K562 (cell line): ENCODE measurements around the gene PSMB7. TPM values are rescaled to one million over a fixed set of nuclear protein-coding genes. Genes with fewer than 3 reads are reported as not detected.

ENCODE experiments used
- BRCA1 ChIP-seq, 2 experiments: fragments of 450-650 bp in 1 of 2; sonication (generic) in 1 of 2; formaldehyde crosslinking in 1 of 2; IDR thresholded peaks; 2 replicates each; pipeline versions ENCODE4 v1.5.0 to v1.6.1; 2017 to 2020; ENCODE audit warnings: mild to moderate bottlenecking in 1 of 2, missing genetic modification reagents in 1 of 2
- GATA2 ChIP-seq: sonication (generic); formaldehyde crosslinking; IDR thresholded peaks from 2 replicates; pipeline ENCODE4 v1.4.0; 2020; ENCODE audit warnings: mild to moderate bottlenecking, missing genetic modification reagents
- HMGN3 ChIP-seq: IDR thresholded peaks from 2 replicates; pipeline ENCODE4 v1.6.1; 2011; ENCODE audit warnings: borderline replicate concordance, low read depth, mild to moderate bottlenecking, mixed read lengths, low read length; ENCODE audit not compliant: insufficient read length; ENCODE audit errors: extremely low read depth
- KLF1 ChIP-seq: fragments of 450-650 bp; IDR thresholded peaks from 2 replicates; pipeline ENCODE4 v1.6.1; 2016; ENCODE audit warnings: missing genetic modification characterization, missing compliant biosample characterization
- MAFG ChIP-seq: fragments of 450-650 bp; conservative IDR thresholded peaks from 2 replicates; pipeline ENCODE4 v1.6.1; 2016; ENCODE audit warnings: missing genetic modification characterization, missing compliant biosample characterization
- MGA ChIP-seq: fragments of 450-650 bp; IDR thresholded peaks from 2 replicates; pipeline ENCODE4 v1.6.1; 2016; ENCODE audit warnings: mild to moderate bottlenecking, moderate library complexity
- NFE2 ChIP-seq: IDR thresholded peaks from 2 replicates; pipeline ENCODE4 v1.6.1; 2014; ENCODE audit warnings: antibody characterized with exemption, low read depth
- SMARCB1 ChIP-seq: IDR thresholded peaks from 2 replicates; pipeline ENCODE4 v1.6.1; 2011; ENCODE audit warnings: improper control_type of control experiment, low read depth; ENCODE audit not compliant: insufficient read length
- TGIF2 ChIP-seq: sonication (generic); formaldehyde crosslinking; IDR thresholded peaks from 2 replicates; pipeline ENCODE4 v1.8.1; 2022; ENCODE audit warnings: mild to moderate bottlenecking, missing genetic modification reagents, moderate library complexity
- ZC3H11A ChIP-seq: IDR thresholded peaks from 2 replicates; pipeline ENCODE4 v1.6.1; 2012; ENCODE audit warnings: low read depth, low read length, improper control_type of control experiment
- ZNF609 ChIP-seq: sonication (generic); formaldehyde crosslinking; IDR thresholded peaks from 2 replicates; pipeline ENCODE4 v1.8.1; 2023; ENCODE audit warnings: missing genetic modification reagents, mild to moderate bottlenecking, borderline replicate concordance
- polyA plus RNA-seq, 8 experiments: library from polyadenylated mRNA; depleted of rRNA in 4 of 8; stranded (reverse) in 5 of 8; unstranded in 3 of 8; fragments of >200 nt; fragmentation: Nextera tagmentation in 2 of 8; fragmentation: Illumina TruSeq in 1 of 8; extraction: Ambion mirVana in 2 of 8; extraction: Trizol in 1 of 8; gene quantifications; 2 replicates each; pipeline versions ENCODE4 v1.2.1 to v1.2.3, GENCODE V29; 2011 to 2014; ENCODE audit warnings: inconsistent platforms in 1 of 8, missing spikeins in 1 of 8
- total RNA-seq, 7 experiments: library from RNA; depleted of rRNA in 6 of 7; stranded (reverse); fragments of >200 nt in 6 of 7; fragmentation: Illumina TruSeq in 2 of 7; extraction: Trizol in 2 of 7; gene quantifications; 2 replicates each; pipeline versions ENCODE4 v1.2.1 to v1.2.3, GENCODE V29; 2011 to 2021; ENCODE audit warnings: low replicate concordance in 1 of 7

PSMB7 gene
- total and polyA plus RNA-seq, 9 of the 15 experiments (the other 6 are each of a cell fraction or from before 2014, with no cell fraction given) = 321 to 978 (median 407) TPM

- TF ChIP-seq MGA = no peak
- no peak for TF ChIP-seq SMARCB1
- no peak for TF ChIP-seq GATA2 (CRISPR knock-in tag)
- TF ChIP-seq ZC3H11A = no peak
- no peak for TF ChIP-seq KLF1 (tag)
- no peak for TF ChIP-seq HMGN3
- TF ChIP-seq NFE2 = no peak
- TF ChIP-seq ZNF609 (CRISPR knock-in tag) = no peak
- no peak for TF ChIP-seq BRCA1 (IDR thresholded peaks at IDR 0.05)
- no peak for TF ChIP-seq BRCA1 (CRISPR knock-in tag; IDR thresholded peaks at IDR 0.05)
- TF ChIP-seq TGIF2 (CRISPR knock-in tag) = no peak
- TF ChIP-seq MAFG (tag) = peak; percentile 15; the same call in 1 of the 2 replicates
Measured at GRCh38 chr9:124351672-124352468, 63.4 kb downstream of the PSMB7 start (continued).
